HG03521 (cell line): ENCODE measurements around the gene ACSL1.
"Not testable (repeated sequence)": the region's sequence is repeated elsewhere in the genome, so short reads cannot be mapped to it uniquely, and the experiment has no call there.

Source experiments
- ATAC-seq: cut with Tn5 transposase; IDR thresholded peaks from one replicate; pipeline ENCODE4 v1.9.1; 2021; ENCODE audit warnings: mild to moderate bottlenecking, moderate library complexity; ENCODE audit not compliant: unreplicated experiment

Gene ACSL1

DNA sequence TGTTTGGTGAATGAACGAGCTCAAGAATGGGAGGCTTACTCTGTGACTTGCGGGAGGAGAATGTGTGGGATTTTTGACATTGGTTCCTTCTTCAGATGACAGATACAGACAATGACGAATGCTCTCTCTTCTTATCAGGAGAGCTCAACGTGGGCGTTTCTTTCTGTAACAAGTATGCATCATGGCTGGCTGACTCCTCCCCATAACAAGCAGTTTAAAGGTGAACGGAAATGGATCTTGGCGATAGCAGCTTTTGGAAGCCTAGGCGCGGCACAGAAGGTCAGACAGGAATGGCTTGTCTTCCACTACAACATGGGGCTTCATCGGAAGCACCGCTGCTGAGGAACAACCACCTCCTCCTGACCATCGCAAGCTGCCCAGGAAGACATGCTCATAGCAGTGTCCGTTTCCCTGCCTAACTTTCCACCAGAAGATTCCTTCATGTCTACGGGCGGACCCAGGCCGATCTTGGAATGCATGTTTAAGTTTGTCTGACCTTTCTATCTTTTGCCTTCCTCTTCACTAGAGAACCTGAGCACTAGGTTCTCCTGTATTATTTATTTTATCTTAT, 18.3 kb upstream of the ACSL1 start:
- no peak for ATAC-seq

DNA sequence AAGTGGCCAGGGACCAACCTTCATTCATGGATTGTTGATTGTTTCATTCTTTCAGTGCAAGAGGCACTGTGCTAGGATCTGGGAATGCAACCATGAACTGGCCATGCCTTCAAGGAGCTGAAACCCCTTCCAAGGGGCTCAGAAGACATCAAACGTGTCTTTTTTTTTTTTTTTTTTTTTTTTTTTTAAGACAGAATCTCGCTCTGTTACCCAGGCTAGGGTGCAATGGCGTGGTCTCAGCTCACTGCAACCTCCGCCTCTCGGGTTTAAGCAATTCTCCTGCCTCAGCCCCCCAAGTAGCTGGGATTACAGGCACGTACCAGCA, 13.3 kb upstream of the ACSL1 start:
- not testable (repeated sequence) for ATAC-seq

DNA sequence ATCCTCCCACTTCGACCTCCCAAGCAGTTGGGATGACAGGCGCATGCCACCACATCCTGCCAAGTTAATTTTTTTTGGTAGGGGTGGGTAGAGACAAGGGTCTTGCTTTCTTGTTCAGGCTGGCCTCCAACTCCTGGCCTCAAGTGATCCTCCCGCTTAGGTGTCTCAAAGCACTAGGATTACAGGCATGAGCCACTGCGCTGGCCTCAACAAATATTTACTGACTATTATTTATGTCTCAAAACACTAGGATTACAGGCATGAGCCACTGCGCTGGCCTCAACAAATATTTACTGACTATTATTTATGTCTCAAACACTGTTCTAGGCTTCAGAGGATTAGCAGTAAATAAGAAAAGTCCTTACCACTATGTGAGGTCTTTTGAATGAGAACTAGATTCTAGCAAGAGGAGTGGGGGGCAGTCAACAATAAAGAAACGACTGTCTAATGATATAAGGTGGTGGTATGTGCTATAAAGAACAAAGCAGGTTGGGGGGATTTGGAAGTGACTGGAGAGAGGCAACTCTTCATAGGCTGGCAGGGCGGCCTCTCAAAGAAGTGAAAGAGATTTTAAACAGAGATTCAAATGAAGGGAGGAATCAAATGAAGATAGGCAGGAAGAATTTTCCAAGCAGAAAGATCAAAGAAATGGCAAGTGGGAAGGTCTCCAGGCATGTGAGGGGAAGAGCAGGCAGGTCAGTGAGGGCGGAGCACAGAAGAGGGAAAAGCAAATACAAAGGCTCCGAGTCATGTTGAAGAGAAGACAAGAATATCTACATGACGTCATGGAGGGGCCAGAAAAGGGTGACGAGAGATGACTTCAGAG, 12.7 kb upstream of the ACSL1 start:
- no peak for ATAC-seq

DNA sequence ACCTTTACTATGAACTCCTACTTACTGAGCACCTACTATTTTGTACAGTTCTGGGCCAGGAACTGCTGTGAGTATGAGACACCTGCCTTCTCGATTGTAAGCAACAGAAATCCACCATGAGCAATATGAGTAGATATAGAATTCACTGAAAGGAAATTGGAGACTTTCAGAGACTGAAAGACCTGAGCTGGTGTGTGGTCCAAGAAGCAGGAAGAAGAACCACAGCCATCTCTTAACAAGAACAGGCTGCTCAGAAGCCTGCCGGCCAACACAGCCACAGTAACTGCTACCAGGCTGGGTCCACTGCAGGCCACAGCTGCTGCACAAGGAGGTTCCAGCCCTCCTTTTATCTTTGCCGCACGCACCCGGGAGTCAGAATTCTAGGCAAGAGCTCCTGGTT, 10.8 kb upstream of the ACSL1 start:
- no peak for ATAC-seq

DNA sequence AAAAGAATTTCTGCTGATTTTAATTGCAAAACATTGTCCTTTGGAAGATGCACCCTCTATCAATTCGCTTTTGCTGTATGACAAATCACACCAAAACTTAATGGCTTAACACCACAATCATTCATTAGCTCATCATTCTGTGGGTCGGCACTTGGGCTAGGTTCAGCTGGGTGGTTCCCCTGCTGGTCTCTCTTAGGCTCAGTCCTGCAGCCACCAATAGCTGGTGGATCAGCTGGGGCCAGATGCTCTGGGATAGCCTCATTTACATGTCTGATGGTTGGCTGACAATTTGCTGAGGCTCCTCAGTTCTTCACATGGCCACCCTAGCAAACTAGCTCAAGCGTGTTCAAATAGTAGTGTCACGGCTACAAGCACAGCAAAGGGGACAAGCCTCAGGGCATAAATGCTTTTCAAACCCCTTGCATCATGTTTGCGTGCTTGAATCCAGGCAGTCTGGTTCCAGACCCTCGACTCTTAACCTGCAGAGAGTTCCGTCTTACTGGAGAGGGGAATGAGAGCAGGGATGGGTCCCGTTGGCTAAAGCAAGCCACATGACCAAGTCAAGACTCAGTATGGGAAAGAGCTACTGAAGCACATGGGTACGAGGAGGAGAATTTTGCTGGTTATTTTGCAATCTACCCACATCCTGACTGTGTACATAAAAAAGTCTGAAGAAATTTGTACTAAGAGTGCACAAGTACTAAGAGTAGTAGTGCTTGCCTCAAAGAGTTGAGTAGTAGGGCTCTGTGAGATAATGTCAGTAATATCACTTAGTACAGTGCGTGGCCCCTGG, 7.5 kb upstream of the ACSL1 start:
- ATAC-seq, result no peak

DNA sequence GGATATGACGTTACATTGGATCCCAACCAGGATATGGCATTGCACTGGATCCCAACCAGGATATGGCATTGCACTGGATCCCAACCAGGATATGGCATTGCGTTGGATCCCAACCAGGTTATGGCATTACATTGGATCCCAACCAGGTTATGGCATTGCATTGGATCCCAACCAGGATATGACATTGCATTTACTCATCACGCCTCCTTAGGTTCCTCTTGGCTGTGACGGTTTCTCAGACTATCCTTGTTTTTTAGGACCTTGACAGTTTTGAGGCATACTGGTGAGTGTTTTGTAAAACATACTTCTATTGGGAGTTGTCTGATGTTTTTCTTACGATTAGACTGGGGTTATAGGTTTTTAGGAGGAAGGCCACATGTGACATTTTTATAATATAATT, 5.4 kb upstream of the ACSL1 start:
- no peak for ATAC-seq

DNA sequence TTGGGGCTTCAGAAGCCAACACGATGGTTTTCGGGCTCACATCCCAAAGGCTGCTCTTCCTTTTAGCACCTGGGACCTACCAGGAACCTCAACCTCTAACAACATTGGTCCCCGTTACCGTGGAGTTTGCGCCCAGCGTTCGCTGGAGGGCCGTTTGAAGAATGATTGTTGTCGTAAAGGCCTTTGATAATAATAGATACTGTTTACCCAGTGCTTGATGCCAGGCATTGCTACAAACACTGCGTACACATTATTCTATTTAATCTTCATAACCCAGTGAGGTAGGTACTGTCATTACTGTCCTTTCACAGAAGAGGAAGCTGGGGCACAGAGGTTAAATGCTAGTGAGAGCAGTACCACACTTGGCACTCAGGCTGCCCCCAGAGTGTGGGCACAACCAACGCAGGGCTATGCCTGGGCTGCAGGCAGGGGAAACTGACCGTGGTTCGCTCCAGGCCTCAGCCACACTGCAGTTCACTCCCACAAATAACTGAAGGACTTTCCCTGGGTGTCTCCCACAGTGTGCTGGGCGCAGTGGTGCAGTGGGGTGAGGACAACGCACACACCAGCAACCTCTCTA, 1.0 kb upstream of the ACSL1 start:
- no peak for ATAC-seq

DNA sequence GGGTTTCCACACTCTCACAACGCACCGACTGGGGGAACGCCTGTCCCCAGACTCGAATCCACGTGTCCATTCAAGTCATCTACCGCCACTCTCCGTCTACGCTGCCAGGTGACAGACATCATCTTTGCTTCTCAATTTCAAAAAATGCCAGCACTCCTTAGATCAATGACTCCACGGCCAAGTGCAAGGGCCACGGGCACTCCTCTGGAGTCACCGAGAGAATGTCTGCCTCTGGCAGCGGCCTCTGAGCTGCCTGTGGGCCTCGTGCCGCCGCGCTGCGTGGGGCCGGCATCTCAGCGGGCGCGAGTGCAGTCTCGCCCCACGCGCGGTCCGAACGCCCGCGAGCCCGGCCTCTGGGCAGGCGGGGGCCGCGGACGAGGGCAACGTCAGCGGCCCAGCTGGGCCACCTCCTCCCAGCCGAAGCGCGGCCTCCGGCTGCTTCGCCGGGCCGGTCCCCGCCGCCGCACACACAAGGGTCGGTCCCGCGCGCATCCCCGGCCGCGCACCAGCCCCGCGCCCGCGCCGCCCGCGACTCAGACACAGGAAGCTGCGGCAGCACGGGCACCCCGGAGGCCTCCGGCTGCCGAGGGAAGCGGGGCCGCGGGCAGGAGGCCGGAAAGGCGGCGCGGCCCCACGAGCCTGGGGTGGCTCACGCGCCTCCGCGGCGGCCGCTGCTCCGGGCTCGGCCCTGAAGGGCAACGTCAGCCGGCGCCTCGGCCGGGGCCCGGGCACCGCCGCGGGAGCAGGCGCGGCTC, 450 bp downstream of the ACSL1 start:
- ATAC-seq, result peak; percentile 32

DNA sequence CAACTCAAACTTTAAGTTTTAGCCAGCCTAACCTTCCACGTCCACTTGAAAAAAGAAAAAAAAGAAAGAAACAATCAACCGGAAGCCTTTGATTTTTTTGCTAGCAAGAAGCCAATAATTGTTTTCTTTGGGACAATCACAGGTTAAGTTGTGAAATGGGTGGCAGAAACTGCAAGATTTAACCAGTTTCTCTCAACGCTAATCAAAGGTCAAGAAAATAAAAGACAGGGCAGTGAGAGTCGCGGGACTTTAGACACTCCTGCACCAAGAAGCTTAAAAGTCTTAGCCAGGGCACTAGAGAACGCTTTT, 1.0 kb downstream of the ACSL1 start:
- ATAC-seq, result no peak

DNA sequence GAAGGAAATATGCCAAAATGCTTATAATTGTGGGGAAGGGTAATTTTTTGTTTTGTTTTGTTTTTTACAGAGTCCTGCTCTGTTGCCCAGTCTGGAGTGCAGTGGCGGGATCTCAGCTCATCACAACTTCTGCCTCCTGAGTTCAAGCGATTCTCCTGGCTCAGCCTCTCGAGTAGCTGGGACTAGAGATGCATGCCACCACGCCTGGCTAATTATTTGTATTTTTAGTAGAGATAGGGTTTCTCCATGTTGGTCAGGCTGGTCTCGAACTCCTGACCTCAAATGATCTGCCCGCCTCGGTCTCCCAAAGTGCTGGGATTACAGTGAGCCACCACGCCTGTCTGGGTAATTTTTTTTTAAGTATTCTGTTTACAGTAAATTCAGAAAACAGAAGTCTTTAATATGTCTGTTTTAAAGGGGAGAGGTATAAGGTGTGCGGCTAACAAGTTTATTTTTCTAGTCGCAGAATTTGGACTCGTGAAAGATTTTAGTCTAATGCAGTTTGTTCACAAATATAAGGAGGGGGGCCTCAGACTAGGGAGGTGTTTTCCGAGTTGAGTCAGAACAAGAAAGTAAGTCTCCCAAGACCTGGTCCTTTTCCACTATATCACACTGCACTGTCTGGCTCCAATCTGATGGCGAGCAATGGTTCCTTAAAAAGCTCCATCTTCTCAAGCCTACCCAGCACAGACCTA, 1.5 kb downstream of the ACSL1 start:
- ATAC-seq, result no peak

DNA sequence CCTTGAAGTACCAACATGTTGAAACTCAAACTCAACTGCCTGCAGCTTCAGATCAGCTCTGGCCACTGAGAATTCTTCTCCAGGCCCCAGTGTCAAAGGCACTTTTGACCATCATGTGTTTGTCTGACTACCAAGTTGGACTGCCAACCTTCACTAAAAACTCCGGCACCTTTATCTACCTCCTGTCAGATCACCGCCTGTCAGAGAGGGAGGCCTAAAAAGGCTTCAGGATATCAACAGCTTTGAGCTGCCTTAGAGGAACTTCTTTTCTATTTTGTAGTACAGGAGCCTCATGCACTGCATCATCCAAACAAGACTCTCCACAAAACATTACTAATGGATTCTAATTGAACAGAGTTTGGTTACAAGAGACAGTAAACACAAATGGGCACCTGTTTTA, 2.8 kb downstream of the ACSL1 start:
- no peak for ATAC-seq

DNA sequence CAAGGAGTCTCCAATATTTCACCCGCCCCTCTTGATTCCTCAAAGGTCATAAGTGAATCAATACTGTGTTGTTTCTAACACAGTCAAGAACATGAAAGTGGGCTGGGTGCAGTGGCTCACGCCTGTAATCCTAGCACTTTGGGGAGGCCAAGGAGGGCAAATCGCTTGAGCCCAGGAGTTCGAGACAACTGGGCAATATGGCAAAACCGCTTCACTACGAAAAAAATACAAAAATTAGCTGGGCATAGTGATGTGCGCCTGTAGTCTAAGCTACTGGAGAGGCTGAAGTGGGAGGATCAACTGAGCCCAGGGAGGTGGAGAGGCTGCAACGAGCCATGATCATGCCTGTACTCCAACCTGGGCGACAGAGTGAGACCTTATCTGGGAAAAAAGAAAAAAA, 3.4 kb downstream of the ACSL1 start:
- ATAC-seq, result no peak

DNA sequence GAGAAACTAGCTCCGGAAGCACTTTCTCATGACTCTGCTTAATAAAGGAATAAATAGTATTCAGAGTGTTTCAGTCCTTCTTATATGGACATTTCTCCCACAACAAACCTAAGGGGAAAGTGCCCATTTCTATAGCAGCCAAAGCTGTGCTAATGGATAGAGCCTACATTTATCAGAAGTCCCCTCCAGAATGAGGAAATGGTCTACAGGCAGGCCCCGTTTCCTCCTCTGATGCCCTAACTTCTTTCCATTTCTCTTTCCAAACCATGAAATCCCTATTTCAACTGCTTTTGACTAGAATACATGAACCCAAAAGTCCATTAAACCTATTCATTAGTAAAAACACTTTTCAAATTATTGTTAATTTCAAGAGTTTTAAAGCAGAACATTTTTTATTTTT, 4.5 kb downstream of the ACSL1 start:
- no peak for ATAC-seq

DNA sequence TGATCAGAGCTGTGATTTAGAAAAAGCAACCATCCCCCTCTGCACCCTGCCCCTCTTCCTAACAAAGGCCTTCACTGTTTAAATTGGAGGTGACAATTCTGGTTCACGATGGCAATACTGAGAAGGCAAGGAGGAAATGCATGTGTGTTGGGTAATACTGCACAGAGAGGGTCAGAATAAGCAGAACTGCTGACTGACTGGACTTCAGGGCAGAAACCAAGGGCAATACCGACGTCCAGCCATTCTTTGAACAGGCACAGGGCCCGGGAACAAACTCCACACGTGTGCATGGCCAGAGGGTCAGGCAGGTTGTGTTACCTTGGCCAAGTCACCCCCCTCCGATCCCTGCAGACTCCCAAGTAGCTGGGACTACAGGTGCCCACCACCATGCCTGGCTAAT, 6.0 kb downstream of the ACSL1 start:
- no peak for ATAC-seq

DNA sequence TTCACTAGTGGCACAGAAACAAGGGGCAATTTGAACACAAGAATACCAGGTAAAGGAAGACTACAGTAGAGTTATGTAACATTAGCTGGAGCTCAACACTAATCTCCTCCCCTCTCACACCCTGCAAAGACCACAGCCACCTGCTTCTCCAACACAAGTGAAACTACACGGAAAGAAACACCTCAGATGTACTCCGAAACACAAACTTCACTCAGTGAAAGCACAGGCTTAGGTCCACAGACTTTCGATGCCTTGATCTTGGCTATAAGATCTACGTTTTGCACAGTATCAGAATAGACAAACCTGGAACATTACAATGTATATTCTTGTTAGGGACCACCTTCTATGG, 7.6 kb downstream of the ACSL1 start:
- ATAC-seq, result peak; percentile 45

DNA sequence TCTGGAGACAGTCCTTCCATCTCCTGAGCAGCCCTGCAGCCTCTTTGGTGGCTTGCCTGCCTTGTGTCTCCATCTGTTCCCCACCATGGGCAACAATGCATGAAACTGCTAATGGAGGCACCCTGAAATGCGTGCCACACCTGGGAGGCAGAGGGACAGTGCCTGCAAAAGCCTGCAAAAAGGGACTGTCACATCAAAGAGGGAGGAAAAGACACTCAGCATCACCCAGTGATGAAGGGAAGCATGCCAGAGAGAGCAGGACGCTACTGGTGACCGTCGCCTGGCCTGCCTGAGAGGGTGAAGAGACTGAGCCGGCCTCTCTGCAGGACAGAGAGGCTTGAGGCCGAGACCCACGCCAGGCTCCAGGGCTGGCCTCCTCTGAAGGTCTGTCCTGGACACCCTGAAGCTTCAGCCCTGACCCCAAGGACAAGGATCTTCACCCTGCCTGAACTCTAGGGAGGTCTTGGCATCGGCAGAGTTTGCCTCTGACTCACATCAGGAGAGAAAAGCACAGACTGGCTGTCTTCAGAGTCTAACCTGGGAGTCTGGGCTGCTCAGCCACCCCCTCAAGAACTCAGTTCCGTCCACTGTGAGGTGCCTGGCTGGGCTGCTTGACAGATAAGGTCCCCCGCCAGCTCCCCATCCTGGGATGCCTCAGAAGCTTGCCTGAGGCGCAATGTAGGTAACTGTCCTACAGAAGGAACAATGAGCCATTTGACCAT, 8.1 kb downstream of the ACSL1 start:
- ATAC-seq, result peak; percentile 5

DNA sequence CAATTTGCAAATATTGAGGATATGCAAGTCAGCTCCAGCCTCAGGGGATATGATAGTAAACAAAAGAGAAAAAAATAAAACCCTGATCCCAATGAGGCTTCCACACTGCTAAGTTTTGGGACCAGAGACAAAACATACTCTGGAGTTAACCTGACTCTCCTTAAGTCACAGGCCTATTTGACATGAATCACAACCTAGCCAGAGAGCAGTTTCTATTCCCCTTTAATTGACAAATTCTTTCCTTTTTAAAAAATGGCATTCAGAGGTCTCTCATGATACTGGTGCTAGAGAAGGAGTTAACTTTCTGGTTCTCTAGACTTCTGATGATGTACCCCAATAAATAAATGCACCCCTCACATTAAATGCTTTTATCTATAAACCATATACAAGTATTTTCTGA, 8.8 kb downstream of the ACSL1 start:
- ATAC-seq, result no peak

DNA sequence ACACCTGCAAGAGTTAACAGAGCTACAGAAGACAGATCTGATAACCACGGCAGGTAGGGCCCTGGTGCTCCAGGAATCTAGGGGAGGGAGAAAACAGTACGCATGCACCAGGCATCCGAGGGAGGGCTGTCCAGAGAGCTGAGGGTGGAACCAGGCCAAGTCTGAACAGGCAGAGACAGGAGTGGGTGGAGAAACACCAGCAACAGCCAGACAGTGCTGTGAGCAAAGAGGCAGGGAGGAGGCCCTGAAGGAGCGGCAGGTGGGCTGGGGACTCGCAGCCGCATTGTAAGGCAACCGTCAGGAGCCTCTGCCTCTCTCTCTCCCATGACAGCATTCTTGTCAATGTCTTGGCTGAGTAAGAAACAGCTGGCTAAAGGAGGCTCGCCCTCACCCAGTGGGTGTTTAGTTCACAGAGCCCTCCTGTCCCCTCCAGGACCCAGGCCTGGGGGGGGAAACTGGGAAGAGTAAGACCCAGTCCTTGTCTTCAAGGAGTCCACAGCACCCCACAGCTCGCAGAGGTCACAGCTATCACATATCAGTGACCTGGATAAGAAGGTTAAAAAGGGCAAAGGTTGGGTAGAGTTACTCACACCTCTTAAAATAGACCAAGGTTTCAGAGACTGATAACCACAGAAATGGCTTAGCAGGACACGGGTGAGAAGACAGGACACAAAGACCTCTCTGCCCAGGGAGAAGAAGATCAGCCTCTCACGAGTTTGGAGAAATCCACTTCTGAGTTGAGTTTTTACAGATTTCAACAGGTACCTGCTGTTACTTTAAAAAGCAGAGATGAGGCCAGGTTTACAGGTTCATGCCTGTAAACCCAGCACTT, 10.5 kb downstream of the ACSL1 start:
- ATAC-seq, result peak; percentile 64

DNA sequence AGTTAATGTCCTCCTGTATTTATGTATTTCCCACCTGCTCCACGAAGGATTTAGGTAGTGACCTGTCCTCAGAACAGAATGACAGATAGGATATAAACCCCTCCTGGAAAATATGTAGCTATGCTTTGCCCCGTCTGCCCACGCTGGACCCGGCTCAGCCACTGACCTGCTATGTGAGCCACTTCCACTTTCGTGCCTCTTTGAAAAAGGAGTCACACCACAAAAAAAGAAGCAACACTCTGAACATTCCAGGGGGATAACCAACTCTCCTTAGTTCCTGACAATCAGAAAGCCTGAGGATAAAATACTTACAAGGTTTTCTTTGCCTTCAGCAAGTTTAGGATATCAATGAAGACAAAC, 11.1 kb downstream of the ACSL1 start:
- no peak for ATAC-seq
